ENCODE data around the gene COL26A1. TPM values are rescaled to one million over a fixed set of nuclear protein-coding genes. Genes with fewer than 3 reads are reported as not detected.

Gene COL26A1
- total RNA-seq, 4 donors from 2014 or later = 0.06 TPM; not detected in 3

DNA sequence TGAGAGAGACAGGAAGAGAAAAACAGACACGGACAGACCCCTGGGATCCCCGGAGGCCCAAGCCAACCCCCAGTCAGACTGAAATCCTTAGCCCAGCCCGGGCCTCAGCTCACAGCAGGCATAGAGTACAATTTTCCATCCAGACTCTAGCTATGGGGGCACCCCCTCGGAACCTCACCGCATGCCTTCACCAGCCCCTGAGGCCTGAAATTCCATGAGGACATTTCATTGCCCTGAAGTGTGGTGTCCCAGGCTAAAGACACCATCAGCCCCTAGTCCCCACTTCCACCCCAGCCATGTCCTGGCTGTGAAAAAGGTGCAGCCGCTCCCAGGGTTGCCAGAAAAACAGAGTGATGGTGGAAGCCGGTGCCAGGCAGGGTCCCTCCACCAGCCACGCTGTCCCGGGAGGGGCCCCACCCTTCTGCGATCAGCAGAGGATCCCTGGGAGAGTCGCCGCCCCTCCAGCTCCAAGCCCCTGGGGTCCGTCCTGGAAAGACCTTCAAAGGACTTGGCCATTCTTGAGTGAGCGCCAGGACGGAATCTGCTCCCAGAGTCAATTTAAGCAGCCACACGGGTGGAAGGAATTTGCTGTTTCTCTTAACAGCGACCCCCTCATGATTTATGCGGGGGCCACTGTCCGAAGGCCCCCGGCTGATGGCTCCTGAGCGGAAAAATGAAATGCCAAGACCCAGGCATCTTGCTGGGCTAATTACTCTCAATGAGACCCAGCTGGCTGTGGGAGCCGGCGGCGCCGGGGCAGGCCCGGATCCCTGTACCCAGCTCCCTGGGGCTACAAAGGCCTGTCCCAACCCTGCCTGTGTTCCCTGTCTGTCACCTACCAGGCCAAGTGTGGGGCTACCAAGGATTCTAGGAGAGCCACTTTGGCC is 243.2 kb downstream of the COL26A1 start:
- no peak overlapping the region for H3K4me3 ChIP-seq (ENCODE audit: low read depth, poor library complexity, severe bottlenecking)
- DNase-seq (ENCODE audit: low spot score in 2 of 2) = no peak
- TF ChIP-seq POLR2A (IDR thresholded peaks at IDR 0.05) (no peak), CTCF (IDR thresholded peaks at IDR 0.05) (no peak)
- WGBS, 2 donors = 81 to 82% methylated on average over 23 to 25 of the region's 26 CpGs
- intact Hi-C loops (cut with DNase I; ENCODE audit: low total_unique reads) = no loop called here

DNA sequence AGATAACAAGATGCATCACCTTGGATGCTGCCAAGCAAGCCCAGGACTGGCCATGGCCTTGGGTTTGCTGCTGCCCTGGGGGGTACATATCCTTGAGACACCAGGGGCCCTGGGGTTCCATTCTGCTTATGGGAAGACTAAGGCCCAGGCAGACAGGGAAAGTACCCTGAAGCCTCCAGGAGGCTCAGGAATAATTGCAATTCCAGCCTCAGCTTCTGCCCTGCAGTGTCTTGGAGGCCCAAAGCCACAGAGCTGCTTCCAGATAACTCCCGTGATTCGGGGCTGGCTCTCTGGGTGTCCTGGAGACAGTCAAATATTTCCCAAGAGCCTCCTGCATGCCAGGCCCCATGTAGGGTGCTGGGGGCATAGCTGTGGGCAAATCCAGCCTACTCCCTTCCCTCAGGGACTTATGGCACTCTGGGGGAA is 243.8 kb downstream of the COL26A1 start:
- TF ChIP-seq CTCF (IDR thresholded peaks at IDR 0.05) (no peak), POLR2A (IDR thresholded peaks at IDR 0.05) (no peak)
- WGBS, 2 donors = 35 to 60% methylated on average over 2 of the region's 2 CpGs
- no peak for DNase-seq (ENCODE audit: low spot score in 2 of 2)
- H3K4me3 ChIP-seq (ENCODE audit: low read depth, poor library complexity, severe bottlenecking) = no peak overlapping the region
- intact Hi-C loops (cut with DNase I; ENCODE audit: low total_unique reads) = no loop called here

Other genes starting within 250 kb of the COL26A1 start
- 1 to 10 TPM; 4.8 to 9.4 (median 8.9) TPM for gene SERPINE1, start 235.8 kb upstream of the COL26A1 start, total RNA-seq
- 10 to 100 TPM; 52.9 to 81.2 (median 61.2) TPM for gene AP1S1, start 208.4 kb upstream of the COL26A1 start, total RNA-seq
- gene VGF, start 197.3 kb upstream of the COL26A1 start, total RNA-seq = 1 to 10 TPM in 2 of 4 donors, under 1 TPM in 1, not detected in 1; 0.91 to 6.3 (median 2.5) TPM
- gene NAT16, start 182.6 kb upstream of the COL26A1 start, total RNA-seq = not detected
- gene MOGAT3, start 161.8 kb upstream of the COL26A1 start, total RNA-seq = not detected
- gene PLOD3, start 145.3 kb upstream of the COL26A1 start, total RNA-seq = 10 to 100 TPM; 16.4 to 31.9 (median 23.3) TPM
- 10 to 100 TPM; 45.3 to 87.6 (median 72.3) TPM for gene ZNHIT1, start 144.7 kb upstream of the COL26A1 start, total RNA-seq
- 10 to 100 TPM in 3 of 4 donors, 1 to 10 TPM in 1; 9.5 to 21.2 (median 13.0) TPM for gene CLDN15, start 125.1 kb upstream of the COL26A1 start, total RNA-seq
- 100 to 1,000 TPM; 162 to 273 (median 213) TPM for gene FIS1, start 117.8 kb upstream of the COL26A1 start, total RNA-seq
- 10 to 100 TPM; 10.7 to 15.7 (median 12.5) TPM for gene IFT22, start 41.1 kb upstream of the COL26A1 start, total RNA-seq

Data from lower leg skin (tissue), 4 donors.